Natural killer cell treated with Interleukin-12 subunit alpha and Interleukin-12 subunit beta and Interleukin-15 and Interleukin-18, amount 100 ng/mL, for 72 hours (primary cell): Measurements from ENCODE around the gene TLL1. TPM values are rescaled to one million over a fixed set of nuclear protein-coding genes. Genes with fewer than 3 reads are reported as not detected.

Source experiments
- ATAC-seq, 2 donors: fragments of 150-1000 bp; cut with Tn5 transposase in 1 of 2; sonication (Bioruptor Pico), chemical (Tn5 transposase) in 1 of 2; 2 replicates each; pipeline ENCODE4 v1.10.0; 2021
- DNase-seq: peaks from one replicate; pipeline ENCODE4 v3.0.0; 2022; ENCODE audit warnings: low spot score
- H3K27ac Mint-ChIP-seq, 2 donors: 1 replicate in 1 of 2; 2 replicates in 1 of 2; pipeline ENCODE4 v1.8.0; 2022; ENCODE audit warnings: mixed read lengths in 2 of 2, mild to moderate bottlenecking in 1 of 2, moderate library complexity in 1 of 2
- H3K27me3 Mint-ChIP-seq, 2 donors: 1 replicate in 1 of 2; 2 replicates in 1 of 2; pipeline ENCODE4 v1.8.0; 2022; ENCODE audit warnings: mixed read lengths in 2 of 2
- H3K36me3 Mint-ChIP-seq: one replicate; pipeline ENCODE4 v1.8.0; 2022; ENCODE audit warnings: mixed read lengths
- H3K4me1 Mint-ChIP-seq, 2 donors: 1 replicate in 1 of 2; 2 replicates in 1 of 2; pipeline ENCODE4 v1.8.0; 2022; ENCODE audit warnings: low read depth in 2 of 2, mixed read lengths in 2 of 2, mild to moderate bottlenecking in 1 of 2
- H3K4me3 Mint-ChIP-seq: one replicate; pipeline ENCODE4 v1.8.0; 2022; ENCODE audit warnings: mixed read lengths
- H3K9me3 Mint-ChIP-seq: 2 replicates; pipeline ENCODE4 v1.8.0; 2022; ENCODE audit warnings: mixed read lengths
- total RNA-seq, 2 donors: library from RNA; stranded (reverse); gene quantifications; one replicate each; pipeline ENCODE4 v1.2.3, GENCODE V29; 2022

Gene TLL1
- total RNA-seq, 2 donors from 2014 or later: 0.31 TPM; not detected in 1

GRCh38 chr4:165922747-165923146 lies 49.7 kb downstream of the TLL1 start:
- Mint-ChIP-seq H3K4me3 (no peak overlapping the region), H3K27ac (no peak overlapping the region), H3K27me3 (no peaks in the 10 kb centered on the region), H3K4me1 (no peaks in the 10 kb centered on the region), H3K9me3 (peaks cover 13% of the 10 kb centered on the region), H3K36me3 (peaks cover 5% of the 10 kb centered on the region)
- DNase-seq: no peak
- no peak for ATAC-seq

- no peak for ATAC-seq
- no peak for DNase-seq
- no peak overlapping the region for H3K4me3 Mint-ChIP-seq
These were observed 53.3 kb downstream of the TLL1 start for GRCh38 chr4:165926307-165926706.

DNA sequence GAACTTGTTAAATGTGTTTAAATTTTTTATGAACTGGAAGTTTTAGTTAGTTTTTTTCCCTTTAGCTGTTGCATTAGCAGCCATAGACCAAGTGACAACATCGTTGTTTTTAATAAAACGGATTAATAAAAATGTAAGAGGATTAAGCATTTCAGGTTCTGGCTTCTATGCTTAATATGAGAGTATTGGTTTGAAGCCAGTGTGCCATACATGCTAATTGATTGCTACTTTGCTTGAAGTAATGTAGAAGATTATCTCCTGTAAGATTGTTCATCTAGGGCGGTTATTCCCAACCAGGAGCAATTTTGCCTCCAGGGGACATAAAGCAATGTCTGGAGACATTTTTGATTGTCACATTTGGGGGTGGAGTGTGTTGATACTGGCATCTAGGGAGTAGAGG lies 54.3 kb downstream of the TLL1 start:
- H3K27me3 Mint-ChIP-seq: no peaks in the 10 kb centered on the region

More at GRCh38 chr4:165926307-165926706, 53.3 kb downstream of the TLL1 start:
- peaks cover 5% of the 10 kb centered on the region for H3K36me3 Mint-ChIP-seq
- H3K27ac Mint-ChIP-seq: no peak overlapping the region
- no peaks in the 10 kb centered on the region for H3K4me1 Mint-ChIP-seq
- no peaks in the 10 kb centered on the region for H3K27me3 Mint-ChIP-seq
- H3K9me3 Mint-ChIP-seq: peaks cover 18% of the 10 kb centered on the region

GRCh38 chr4:165927815-165928214 lies 54.8 kb downstream of the TLL1 start:
- Mint-ChIP-seq H3K36me3 (peaks cover 5% of the 10 kb centered on the region), H3K4me1 (no peaks in the 10 kb centered on the region), H3K27me3 (no peaks in the 10 kb centered on the region), H3K27ac (no peak overlapping the region), H3K4me3 (no peak overlapping the region), H3K9me3 (peaks cover 16% of the 10 kb centered on the region)
- DNase-seq (no peak), ATAC-seq (no peak)

More for the DNA sequence above, 54.3 kb downstream of the TLL1 start:
- H3K27ac Mint-ChIP-seq: no peak overlapping the region
- no peak overlapping the region for H3K4me3 Mint-ChIP-seq
- H3K4me1 Mint-ChIP-seq: no peaks in the 10 kb centered on the region
- ATAC-seq (no peak), DNase-seq (no peak)
- peaks cover 16% of the 10 kb centered on the region for H3K9me3 Mint-ChIP-seq
- peaks cover 5% of the 10 kb centered on the region for H3K36me3 Mint-ChIP-seq

DNA sequence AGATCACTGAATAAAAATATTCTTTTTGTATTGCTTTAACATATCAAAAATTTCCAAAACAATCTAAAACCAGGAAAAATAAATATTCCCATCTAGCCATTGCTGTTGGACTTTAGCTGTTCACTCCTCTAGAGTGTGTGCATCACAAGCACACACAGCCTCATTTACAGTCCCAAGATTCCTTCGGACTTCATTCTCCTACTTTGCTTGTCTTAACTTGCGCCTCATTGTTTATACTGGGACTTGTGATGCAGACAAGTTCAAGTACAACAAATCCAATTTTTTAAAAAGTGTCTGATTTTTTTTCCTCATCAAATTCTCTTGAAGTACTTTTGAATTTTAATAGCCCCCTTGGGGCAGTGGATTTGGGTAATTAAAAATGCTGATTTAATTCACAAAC lies 55.6 kb downstream of the TLL1 start:
- H3K36me3 Mint-ChIP-seq: peaks cover 5% of the 10 kb centered on the region
- no peak overlapping the region for H3K27ac Mint-ChIP-seq

GRCh38 chr4:165929662-165930061 lies 56.6 kb downstream of the TLL1 start:
- Mint-ChIP-seq H3K27me3 (no peaks in the 10 kb centered on the region), H3K4me1 (no peaks in the 10 kb centered on the region), H3K36me3 (peaks cover 5% of the 10 kb centered on the region), H3K4me3 (no peak overlapping the region), H3K9me3 (peaks cover 14% of the 10 kb centered on the region), H3K27ac (no peak overlapping the region)
- ATAC-seq (no peak), DNase-seq (no peak)

More for the DNA sequence above, 55.6 kb downstream of the TLL1 start:
- no peaks in the 10 kb centered on the region for H3K27me3 Mint-ChIP-seq
- no peak overlapping the region for H3K4me3 Mint-ChIP-seq
- DNase-seq (no peak), ATAC-seq (no peak)
- H3K9me3 Mint-ChIP-seq: peaks cover 17% of the 10 kb centered on the region
- no peaks in the 10 kb centered on the region for H3K4me1 Mint-ChIP-seq

DNA sequence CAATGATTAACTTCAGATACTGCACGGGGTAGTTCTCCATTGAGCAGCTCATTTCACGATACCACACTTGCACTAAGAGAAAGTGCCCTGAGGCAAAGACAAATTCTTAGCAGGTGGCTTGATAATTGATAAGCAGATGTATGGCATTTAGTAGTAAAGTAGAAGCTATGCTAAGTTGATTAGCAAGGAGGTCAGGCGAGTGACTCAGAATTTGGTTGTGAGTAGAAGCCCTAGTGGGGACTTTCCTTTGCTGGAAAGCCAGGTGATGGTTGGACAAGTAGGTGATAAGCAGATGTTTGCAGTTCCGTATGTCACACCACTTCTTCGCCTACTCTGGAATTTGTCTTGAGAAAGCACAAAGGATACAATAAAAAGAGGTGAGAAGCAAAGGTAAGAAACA lies 58.7 kb downstream of the TLL1 start:
- Mint-ChIP-seq H3K36me3 (no peaks in the 10 kb centered on the region), H3K27ac (no peak overlapping the region), H3K4me1 (no peaks in the 10 kb centered on the region), H3K4me3 (no peak overlapping the region), H3K9me3 (peaks cover 11% of the 10 kb centered on the region), H3K27me3 (no peaks in the 10 kb centered on the region)
- DNase-seq (no peak), ATAC-seq (no peak)

- Mint-ChIP-seq H3K27ac (no peak overlapping the region), H3K4me3 (no peak overlapping the region), H3K4me1 (no peaks in the 10 kb centered on the region), H3K27me3 (no peaks in the 10 kb centered on the region), H3K36me3 (peaks cover 11% of the 10 kb centered on the region), H3K9me3 (peaks cover 23% of the 10 kb centered on the region)
- DNase-seq: no peak
- no peak for ATAC-seq
These were observed 71.9 kb downstream of the TLL1 start for GRCh38 chr4:165944900-165945299.

- no peak overlapping the region for H3K27ac Mint-ChIP-seq
- peaks cover 22% of the 10 kb centered on the region for H3K9me3 Mint-ChIP-seq
- ATAC-seq (no peak), DNase-seq (no peak)
- H3K36me3 Mint-ChIP-seq: peaks cover 11% of the 10 kb centered on the region
- no peaks in the 10 kb centered on the region for H3K4me1 Mint-ChIP-seq
- no peak overlapping the region for H3K4me3 Mint-ChIP-seq
- H3K27me3 Mint-ChIP-seq: no peaks in the 10 kb centered on the region
These were observed 73.0 kb downstream of the TLL1 start for GRCh38 chr4:165945991-165946390.

DNA sequence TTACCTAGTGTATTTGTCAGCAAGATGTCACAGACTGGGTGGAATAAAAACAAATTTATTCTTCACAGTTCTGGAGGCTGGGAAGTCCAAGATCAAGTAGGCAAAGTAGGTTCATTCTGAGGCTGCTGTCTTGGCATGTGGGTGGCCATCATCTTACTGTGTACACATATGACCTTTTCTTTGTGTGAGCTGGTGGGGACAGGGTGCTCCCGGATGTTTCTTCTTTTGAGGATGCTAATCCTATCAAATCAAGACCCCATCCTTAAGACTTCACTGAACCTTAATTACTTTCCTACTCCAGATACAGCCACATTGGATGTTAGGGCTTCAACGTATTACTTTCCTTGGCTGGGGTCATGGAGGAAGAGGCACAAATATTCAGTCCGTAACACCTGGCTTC lies 74.0 kb downstream of the TLL1 start:
- Mint-ChIP-seq H3K27me3 (no peaks in the 10 kb centered on the region), H3K9me3 (peaks cover 27% of the 10 kb centered on the region), H3K4me1 (no peaks in the 10 kb centered on the region), H3K27ac (no peak overlapping the region), H3K36me3 (peaks cover 11% of the 10 kb centered on the region), H3K4me3 (no peak overlapping the region)
- DNase-seq: no peak
- no peak for ATAC-seq

DNA sequence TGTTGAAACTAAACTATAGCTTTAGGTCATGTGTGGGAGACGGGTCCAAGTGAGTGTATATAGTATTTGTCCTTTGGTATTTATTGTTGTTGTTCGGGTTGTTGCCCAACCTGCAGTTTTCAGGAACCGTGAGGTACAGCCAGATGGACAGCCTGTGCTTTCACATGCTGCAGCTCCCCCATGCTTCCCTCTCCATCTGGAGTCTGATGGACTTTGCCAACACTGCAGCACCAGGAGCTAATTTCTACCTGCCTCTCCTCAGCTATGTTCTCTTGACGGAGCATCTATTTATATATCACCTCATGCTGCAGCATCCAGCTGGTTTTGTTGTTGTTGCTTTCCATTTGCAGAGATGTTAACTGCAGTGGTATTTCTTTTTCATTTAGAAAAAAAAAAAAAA lies 80.1 kb downstream of the TLL1 start:
- no peak overlapping the region for H3K27ac Mint-ChIP-seq
- no peaks in the 10 kb centered on the region for H3K27me3 Mint-ChIP-seq
- H3K4me3 Mint-ChIP-seq: no peak overlapping the region
- no peaks in the 10 kb centered on the region for H3K4me1 Mint-ChIP-seq
- H3K9me3 Mint-ChIP-seq: peaks cover 32% of the 10 kb centered on the region
- H3K36me3 Mint-ChIP-seq: peaks cover 22% of the 10 kb centered on the region
- DNase-seq (no peak), ATAC-seq (no peak)

GRCh38 chr4:165963621-165964020 lies 90.6 kb downstream of the TLL1 start:
- no peak for DNase-seq
- ATAC-seq: no peak
- no peaks in the 10 kb centered on the region for H3K27me3 Mint-ChIP-seq
- H3K4me1 Mint-ChIP-seq: no peaks in the 10 kb centered on the region
- H3K27ac Mint-ChIP-seq: no peak overlapping the region
- peaks cover 9% of the 10 kb centered on the region for H3K9me3 Mint-ChIP-seq
- H3K4me3 Mint-ChIP-seq: no peak overlapping the region
- peaks cover 21% of the 10 kb centered on the region for H3K36me3 Mint-ChIP-seq

- H3K4me3 Mint-ChIP-seq: no peak overlapping the region
- no peaks in the 10 kb centered on the region for H3K27me3 Mint-ChIP-seq
- H3K36me3 Mint-ChIP-seq: peaks cover 17% of the 10 kb centered on the region
- H3K9me3 Mint-ChIP-seq: peaks cover 9% of the 10 kb centered on the region
- no peak overlapping the region for H3K27ac Mint-ChIP-seq
- DNase-seq (no peak), ATAC-seq (no peak)
- no peaks in the 10 kb centered on the region for H3K4me1 Mint-ChIP-seq
These were observed 91.6 kb downstream of the TLL1 start for GRCh38 chr4:165964591-165964990.

DNA sequence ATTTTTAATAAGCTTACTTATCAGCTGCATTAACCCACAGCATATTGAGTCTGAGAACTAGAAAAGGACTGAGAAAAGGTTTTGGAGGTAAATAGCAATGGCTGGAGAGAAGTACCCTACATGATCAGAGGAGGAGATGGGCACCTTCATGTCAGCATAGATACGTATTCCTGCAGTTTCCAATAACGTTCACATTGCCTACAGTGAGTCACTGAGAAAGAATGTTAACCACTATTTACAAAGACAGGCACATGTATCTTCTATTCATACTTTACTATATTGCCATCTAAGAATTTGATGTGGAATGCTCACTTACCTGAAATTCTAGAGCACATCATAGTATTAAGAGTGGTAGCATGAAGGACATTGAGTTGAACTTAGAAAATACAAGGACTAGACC lies 92.5 kb downstream of the TLL1 start:
- ATAC-seq (no peak), DNase-seq (no peak)
- Mint-ChIP-seq H3K9me3 (peaks cover 6% of the 10 kb centered on the region), H3K27ac (no peak overlapping the region), H3K4me1 (no peaks in the 10 kb centered on the region), H3K4me3 (no peak overlapping the region), H3K36me3 (peaks cover 12% of the 10 kb centered on the region), H3K27me3 (no peaks in the 10 kb centered on the region)

GRCh38 chr4:165966833-165967232 lies 93.8 kb downstream of the TLL1 start:
- Mint-ChIP-seq H3K9me3 (peaks cover 9% of the 10 kb centered on the region), H3K27ac (no peak overlapping the region), H3K4me1 (no peaks in the 10 kb centered on the region), H3K4me3 (no peak overlapping the region), H3K27me3 (no peaks in the 10 kb centered on the region), H3K36me3 (peaks cover 6% of the 10 kb centered on the region)
- DNase-seq: no peak
- ATAC-seq: no peak
